22Rv1 (cell line): Measurements from ENCODE around the gene ANO2.
"Not testable (repeated sequence)": the region's sequence is repeated elsewhere in the genome, so short reads cannot be mapped to it uniquely, and the experiment has no call there.

Source experiments
- H3K27ac ChIP-seq: fragments of 450-650 bp; 2 replicates; pipeline ENCODE4 v1.5.1; 2017
- ZFX ChIP-seq: fragments of 450-650 bp; IDR thresholded peaks from 2 replicates; pipeline ENCODE4 v1.6.1; 2017; ENCODE audit warnings: antibody characterized with exemption, borderline replicate concordance
- TF ChIP-seq, protein P1 (sequence below): fragments of 450-650 bp; IDR thresholded peaks from 2 replicates; pipeline ENCODE4 v1.5.1; 2017; ENCODE audit warnings: mild to moderate bottlenecking

Gene ANO2

GRCh38 chr12:5864301-5864700 lies 80.8 kb downstream of the ANO2 start:
- no peak overlapping the region for H3K27ac ChIP-seq
- TF ChIP-seq ZFX = no peak
- TF ChIP-seq, protein P1, sequence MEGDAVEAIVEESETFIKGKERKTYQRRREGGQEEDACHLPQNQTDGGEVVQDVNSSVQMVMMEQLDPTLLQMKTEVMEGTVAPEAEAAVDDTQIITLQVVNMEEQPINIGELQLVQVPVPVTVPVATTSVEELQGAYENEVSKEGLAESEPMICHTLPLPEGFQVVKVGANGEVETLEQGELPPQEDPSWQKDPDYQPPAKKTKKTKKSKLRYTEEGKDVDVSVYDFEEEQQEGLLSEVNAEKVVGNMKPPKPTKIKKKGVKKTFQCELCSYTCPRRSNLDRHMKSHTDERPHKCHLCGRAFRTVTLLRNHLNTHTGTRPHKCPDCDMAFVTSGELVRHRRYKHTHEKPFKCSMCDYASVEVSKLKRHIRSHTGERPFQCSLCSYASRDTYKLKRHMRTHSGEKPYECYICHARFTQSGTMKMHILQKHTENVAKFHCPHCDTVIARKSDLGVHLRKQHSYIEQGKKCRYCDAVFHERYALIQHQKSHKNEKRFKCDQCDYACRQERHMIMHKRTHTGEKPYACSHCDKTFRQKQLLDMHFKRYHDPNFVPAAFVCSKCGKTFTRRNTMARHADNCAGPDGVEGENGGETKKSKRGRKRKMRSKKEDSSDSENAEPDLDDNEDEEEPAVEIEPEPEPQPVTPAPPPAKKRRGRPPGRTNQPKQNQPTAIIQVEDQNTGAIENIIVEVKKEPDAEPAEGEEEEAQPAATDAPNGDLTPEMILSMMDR = no peak

DNA sequence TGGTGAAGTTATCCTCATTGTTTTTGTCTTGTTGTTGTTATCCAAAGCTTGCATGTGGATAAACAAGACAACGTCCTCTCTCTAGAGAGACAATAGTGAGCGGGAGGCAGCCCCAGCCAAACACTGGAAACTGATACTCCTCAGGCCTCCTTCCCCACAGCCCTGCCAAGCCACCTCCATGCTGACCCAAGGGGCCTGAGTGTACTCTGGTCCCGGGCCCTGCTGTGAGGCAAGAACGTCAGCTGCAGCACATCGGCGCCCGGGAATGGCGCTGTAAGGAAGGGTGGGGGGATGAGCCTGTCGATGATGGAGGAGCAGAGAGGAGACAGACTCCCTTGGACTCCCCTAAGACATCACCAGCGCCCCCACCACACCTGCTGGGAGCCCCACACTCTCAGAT lies 83.6 kb downstream of the ANO2 start:
- TF ChIP-seq, protein P1 = no peak
- no peak for TF ChIP-seq ZFX
- no peak overlapping the region for H3K27ac ChIP-seq

DNA sequence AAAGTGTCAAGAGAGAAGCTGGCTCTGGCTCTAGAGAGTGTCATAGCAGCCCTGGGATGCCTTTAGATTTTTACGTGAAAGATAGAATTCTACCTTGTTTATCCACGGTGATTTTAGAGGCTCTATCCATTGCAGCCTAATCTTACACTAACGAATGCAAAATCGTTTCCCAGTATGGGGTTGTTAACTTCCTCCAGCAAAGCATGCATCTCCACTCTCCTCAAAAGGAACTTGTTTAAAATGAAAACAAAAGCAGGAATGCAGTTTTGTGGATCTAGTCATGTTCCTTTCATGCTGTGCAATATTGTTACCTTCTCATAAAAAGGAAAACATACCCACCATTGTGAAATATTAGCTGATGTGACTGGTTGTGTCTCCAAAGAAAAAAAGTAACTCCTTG lies 88.4 kb downstream of the ANO2 start:
- no peak overlapping the region for H3K27ac ChIP-seq
- TF ChIP-seq, protein P1 = no peak
- no peak for TF ChIP-seq ZFX

GRCh38 chr12:5846950-5847349 lies 98.1 kb downstream of the ANO2 start:
- H3K27ac ChIP-seq = no peak overlapping the region
- no peak for TF ChIP-seq ZFX
- TF ChIP-seq, protein P1 = no peak

DNA sequence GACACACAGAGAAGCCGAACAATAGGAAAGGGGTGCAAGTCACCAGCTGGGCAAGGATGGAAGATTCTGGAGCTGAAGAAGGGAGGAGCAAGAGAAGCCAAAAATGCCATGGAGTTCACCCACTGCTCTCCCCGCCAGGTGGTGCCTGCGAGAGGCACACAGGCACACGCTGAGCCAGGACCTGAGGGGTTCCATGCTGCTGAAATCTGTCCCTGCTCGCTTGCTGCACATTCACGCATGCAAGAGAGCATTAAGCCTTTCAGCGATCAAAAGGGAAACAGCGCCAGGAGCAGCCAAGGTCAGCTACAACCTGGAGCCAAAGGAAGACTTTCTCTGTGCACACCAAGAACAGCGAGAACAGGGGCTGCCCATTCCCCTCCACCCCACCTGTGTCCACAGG lies 104.1 kb downstream of the ANO2 start:
- no peak overlapping the region for H3K27ac ChIP-seq
- no peak for TF ChIP-seq ZFX
- TF ChIP-seq, protein P1 = no peak

DNA sequence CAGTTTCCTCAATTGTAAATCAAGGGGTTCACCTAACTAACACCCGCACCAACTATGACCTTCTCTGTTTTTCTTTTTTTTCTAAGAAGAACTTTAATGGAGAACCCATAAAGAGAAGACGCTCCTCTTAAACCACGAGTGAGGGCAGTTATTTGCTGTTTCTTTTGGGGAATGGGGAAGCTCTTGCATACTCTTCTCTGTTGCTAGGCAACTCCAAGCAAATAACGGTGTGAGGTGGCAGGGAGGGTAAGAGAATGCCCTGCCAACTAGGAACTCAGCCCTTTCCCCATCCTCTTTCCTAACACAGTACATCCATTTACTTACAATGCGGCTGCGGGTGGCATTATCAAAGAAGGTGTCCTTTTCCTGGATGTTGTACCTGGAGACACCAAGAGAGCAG lies 114.9 kb downstream of the ANO2 start:
- no peak overlapping the region for H3K27ac ChIP-seq
- TF ChIP-seq ZFX = no peak
- TF ChIP-seq, protein P1 = no peak

- no peak for TF ChIP-seq ZFX
- TF ChIP-seq, protein P1 = no peak
- no peak overlapping the region for H3K27ac ChIP-seq
Observed at GRCh38 chr12:5827591-5827990, 117.5 kb downstream of the ANO2 start.

DNA sequence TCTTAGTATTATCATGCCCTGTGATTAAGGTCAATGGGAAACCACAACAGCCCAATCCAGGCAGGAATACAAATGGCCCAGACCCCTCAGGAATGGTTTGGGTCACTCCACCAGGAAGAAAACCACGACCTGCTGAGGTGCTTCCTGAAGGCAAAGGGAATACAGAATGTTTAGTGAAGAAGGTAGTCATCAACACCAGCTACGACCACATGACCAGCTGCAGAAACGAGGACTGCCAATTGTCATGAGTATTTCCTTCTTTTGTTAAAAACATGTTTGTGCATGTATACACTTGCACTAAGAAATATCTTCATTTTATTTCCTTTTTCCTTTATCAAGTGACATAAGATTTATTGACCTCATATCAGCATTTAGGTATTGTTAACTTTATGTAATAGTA lies 119.3 kb downstream of the ANO2 start:
- not testable (repeated sequence) for H3K27ac ChIP-seq

DNA sequence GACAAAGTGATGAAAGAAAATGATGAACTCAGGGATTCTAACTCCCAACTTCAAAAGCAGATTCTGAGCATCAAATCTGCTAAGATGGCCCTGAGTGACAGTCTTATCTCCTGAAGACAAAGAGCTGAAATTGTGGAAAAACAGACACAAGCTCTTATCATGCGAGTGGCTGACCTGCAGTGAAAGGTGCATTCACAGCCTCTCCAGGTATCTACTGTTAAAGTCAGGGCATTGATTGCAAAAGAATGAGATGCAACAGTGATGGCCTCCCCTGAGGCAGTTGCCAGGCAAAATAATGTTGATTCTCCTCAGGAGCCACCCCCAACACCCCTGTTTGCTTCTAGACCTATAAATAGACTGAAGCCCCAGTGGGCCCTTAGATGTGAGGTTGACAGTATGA lies 126.2 kb downstream of the ANO2 start:
- not testable (repeated sequence) for H3K27ac ChIP-seq
